ENCODE data around the gene OR2B3. TPM values are rescaled to one million over a fixed set of nuclear protein-coding genes. Genes with fewer than 3 reads are reported as not detected.
"Not testable (repeated sequence)": the region's sequence is repeated elsewhere in the genome, so short reads cannot be mapped to it uniquely, and the experiment has no call there.

The OR2B3 gene, protein sequence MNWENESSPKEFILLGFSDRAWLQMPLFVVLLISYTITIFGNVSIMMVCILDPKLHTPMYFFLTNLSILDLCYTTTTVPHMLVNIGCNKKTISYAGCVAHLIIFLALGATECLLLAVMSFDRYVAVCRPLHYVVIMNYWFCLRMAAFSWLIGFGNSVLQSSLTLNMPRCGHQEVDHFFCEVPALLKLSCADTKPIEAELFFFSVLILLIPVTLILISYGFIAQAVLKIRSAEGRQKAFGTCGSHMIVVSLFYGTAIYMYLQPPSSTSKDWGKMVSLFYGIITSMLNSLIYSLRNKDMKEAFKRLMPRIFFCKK
- not detected for total RNA-seq

DNA sequence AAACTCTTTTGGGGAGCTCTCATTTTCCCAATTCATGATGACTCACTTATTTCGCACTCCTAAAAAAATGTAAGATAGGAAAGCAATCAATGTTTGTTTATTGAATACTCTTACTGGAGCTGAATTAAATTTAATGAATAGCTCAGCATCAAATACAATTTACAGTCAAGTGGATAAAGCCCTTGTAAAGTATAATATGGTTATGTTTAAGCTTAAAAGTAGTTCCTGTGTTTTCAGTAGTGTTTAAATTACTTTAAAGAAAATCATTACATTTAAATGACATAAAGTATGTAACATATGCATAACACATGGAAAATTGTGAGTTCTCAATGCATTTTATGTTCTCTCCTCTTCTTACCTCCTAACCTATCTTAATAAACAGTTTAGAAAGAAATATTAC lies at the start of gene OR2B3:
TSS of gene OR2B3 (minus strand) at position 101 of the 400 bp plus-strand sequence. CDS start at position 36, 65 bp downstream.
- Histone ChIP-seq H3K27ac (no peak within 1 kb of the TSS), H3K36me3 (no peaks in the 10 kb centered on the region), H3K4me1 (no peaks in the 10 kb centered on the region), H3K27me3 (no peaks in the 10 kb centered on the region), H3K4me3 (no peak within 1 kb of the TSS), H3K9me3 (no peaks in the 10 kb centered on the region)
- no peak for DNase-seq
- intact Hi-C loops (cut with DNase I; ENCODE audit: low total_unique reads): no loop called here
- no peak for TF ChIP-seq POLR2A (IDR thresholded peaks at IDR 0.05)
- TF ChIP-seq, protein P1, sequence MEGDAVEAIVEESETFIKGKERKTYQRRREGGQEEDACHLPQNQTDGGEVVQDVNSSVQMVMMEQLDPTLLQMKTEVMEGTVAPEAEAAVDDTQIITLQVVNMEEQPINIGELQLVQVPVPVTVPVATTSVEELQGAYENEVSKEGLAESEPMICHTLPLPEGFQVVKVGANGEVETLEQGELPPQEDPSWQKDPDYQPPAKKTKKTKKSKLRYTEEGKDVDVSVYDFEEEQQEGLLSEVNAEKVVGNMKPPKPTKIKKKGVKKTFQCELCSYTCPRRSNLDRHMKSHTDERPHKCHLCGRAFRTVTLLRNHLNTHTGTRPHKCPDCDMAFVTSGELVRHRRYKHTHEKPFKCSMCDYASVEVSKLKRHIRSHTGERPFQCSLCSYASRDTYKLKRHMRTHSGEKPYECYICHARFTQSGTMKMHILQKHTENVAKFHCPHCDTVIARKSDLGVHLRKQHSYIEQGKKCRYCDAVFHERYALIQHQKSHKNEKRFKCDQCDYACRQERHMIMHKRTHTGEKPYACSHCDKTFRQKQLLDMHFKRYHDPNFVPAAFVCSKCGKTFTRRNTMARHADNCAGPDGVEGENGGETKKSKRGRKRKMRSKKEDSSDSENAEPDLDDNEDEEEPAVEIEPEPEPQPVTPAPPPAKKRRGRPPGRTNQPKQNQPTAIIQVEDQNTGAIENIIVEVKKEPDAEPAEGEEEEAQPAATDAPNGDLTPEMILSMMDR (IDR thresholded peaks at IDR 0.05): no peak

DNA sequence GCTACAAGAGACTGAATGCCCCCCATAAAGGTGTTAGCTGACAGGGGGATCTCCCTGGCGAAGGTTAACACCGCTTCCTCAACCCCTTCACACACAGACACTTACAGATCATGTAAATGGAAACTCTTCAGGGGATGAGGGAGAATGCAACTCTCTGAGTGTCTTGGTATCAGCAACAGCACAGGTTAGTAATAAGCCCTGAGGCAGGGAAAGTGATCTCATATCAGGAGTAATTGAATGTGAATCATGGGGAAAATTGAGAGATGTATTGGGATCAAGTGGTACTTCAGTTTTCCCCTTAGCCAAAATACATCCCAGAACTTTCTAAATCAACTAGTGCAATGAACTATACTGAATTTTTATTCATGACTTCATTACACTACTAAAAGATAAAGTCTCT lies 44.6 kb upstream of the OR2B3 start:
- intact Hi-C loops (cut with DNase I; ENCODE audit: low total_unique reads): no loop called here
- Histone ChIP-seq H3K27ac (no peak overlapping the region), H3K36me3 (no peaks in the 10 kb centered on the region), H3K4me1 (no peaks in the 10 kb centered on the region), H3K4me3 (no peak overlapping the region), H3K9me3 (no peaks in the 10 kb centered on the region), H3K27me3 (no peaks in the 10 kb centered on the region)
- DNase-seq: no peak
- TF ChIP-seq, protein P1 (IDR thresholded peaks at IDR 0.05): no peak
- no peak for TF ChIP-seq POLR2A (IDR thresholded peaks at IDR 0.05)

DNA sequence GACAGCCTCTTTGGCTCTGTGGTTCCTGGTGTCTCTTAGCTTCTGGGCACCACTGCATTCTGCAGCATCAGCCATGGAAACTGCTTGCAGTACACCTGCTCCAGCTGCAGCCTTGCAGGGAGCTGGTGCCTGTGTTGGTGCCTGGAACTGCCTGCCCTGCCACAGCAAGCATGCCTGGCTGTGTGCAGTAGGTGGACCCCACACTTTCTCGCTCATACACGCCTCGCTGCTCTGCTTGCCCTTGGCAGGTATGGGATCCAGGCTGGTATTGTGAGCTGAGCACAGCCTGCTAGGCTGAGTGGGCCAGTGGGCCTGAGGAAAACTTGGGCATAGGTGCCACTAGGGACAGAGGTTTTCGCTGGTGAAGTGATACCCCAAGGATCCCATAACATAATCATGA lies 43.5 kb upstream of the OR2B3 start:
- Histone ChIP-seq H3K9me3 (no peaks in the 10 kb centered on the region), H3K27ac (no peak overlapping the region), H3K36me3 (no peaks in the 10 kb centered on the region), H3K27me3 (no peaks in the 10 kb centered on the region), H3K4me1 (no peaks in the 10 kb centered on the region), H3K4me3 (no peak overlapping the region)
- intact Hi-C loops (cut with DNase I; ENCODE audit: low total_unique reads): no loop called here
- TF ChIP-seq, protein P1 (IDR thresholded peaks at IDR 0.05): no peak
- no peak for TF ChIP-seq POLR2A (IDR thresholded peaks at IDR 0.05)
- no peak for DNase-seq

DNA sequence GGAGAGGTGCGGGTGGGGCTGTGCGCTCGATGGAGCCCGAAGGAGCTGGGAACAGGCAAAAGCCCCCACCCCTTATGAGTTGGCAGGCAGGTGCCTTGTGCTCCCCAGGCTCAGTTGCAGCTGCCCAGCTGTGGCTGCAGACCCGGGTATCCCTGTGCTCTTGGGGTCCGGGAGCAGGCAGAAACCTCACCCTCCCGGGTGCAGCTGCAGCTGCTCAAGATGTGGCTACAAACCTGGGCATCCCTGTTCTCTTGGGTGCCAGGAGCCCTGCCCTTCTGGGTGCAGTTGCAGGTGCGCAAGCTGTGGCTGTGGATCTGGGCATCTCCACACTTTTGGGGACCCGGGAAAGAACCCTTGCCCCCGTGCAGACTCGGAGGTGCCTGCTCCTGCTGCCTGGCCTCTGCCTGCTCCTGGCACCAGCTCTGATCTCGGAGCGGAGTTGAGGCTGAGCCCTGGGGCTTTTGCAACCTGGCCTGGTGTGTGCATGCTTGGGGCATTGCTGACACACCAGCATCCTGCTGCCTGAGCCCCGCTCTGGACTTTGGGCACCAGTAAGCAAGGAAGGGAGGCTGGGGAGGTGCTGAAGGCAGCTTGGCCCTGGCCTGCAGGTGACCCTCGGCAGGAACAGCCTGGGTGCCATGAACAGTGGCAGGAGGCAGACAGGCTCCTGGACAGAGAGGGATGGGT lies 42.4 kb upstream of the OR2B3 start:
- no peaks in the 10 kb centered on the region for H3K27me3 ChIP-seq
- TF ChIP-seq, protein P1 (IDR thresholded peaks at IDR 0.05): no peak
- TF ChIP-seq POLR2A (IDR thresholded peaks at IDR 0.05): no peak
- intact Hi-C loops (cut with DNase I; ENCODE audit: low total_unique reads): no loop called here

DNA sequence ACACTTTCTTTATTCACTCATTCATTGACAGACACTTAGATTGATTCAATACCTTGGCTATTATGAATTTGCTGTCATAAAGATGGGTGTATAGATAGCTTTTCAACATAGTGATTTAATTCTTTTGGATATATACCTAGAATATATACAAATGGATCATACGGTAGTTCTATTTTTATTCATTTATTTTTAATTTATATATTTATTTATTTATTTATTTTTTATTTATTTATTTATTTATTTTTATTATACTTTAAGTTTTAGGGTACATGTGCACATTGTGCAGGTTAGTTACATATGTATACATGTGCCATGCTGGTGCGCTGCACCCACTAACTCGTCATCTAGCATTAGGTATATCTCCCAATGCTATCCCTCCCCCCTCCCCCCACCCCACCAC lies 27.9 kb upstream of the OR2B3 start:
- H3K4me1 ChIP-seq; H3K27me3 ChIP-seq; H3K9me3 ChIP-seq; intact Hi-C loops (cut with DNase I; ENCODE audit: low total_unique reads); H3K36me3 ChIP-seq; H3K4me3 ChIP-seq; H3K27ac ChIP-seq; DNase-seq: not testable (repeated sequence)

More for the DNA sequence above, 42.4 kb upstream of the OR2B3 start:
- Histone ChIP-seq H3K36me3 (no peaks in the 10 kb centered on the region), H3K4me1 (no peaks in the 10 kb centered on the region), H3K9me3 (no peaks in the 10 kb centered on the region), H3K27ac (no peak overlapping the region), H3K4me3 (no peak overlapping the region)
- DNase-seq: no peak
